Endothelial cell of umbilical vein (primary cell): ENCODE results near the gene ABCA2. TPM values are rescaled to one million over a fixed set of nuclear protein-coding genes. Genes with fewer than 3 reads are reported as not detected.

ENCODE experiments used
- BruUV-seq: library from RNA; stranded (reverse); fragments of 400-500 nt; replicated peaks from 2 replicates; lab custom pipeline; 2021; lab: Mats Ljungman, UMichigan
- CTCF ChIA-PET: fragments of 300-600, 350-600 bp; sonication (Branson Sonifier 250); formaldehyde crosslinking; loops from one replicate; lab custom pipeline; 2021; ENCODE audit warnings: antibody characterized with exemption, inconsistent platforms; lab: Charles Lee
- POLR2A ChIA-PET: fragments of 300-600, 350-600 bp; sonication (Branson Sonifier 250); formaldehyde crosslinking; loops from one replicate; lab custom pipeline; 2021; ENCODE audit warnings: antibody characterized with exemption, inconsistent platforms; lab: Charles Lee
- DNase-seq: peaks from one replicate; pipeline ENCODE4 v3.0.0-alpha.2; 2011; ENCODE audit warnings: low read depth, low spot score
- FAIRE-seq: peaks from 2 replicates; lab custom pipeline; 2011; peaks lifted over from hg19 to GRCh38; lab: Jason Lieb, UNC
- H2AFZ ChIP-seq: 2 replicates; pipeline ENCODE4 v1.6.0; 2012; ENCODE audit warnings: low read depth, low read length, control low read depth, inconsistent platforms
- H3K27ac ChIP-seq: 2 replicates; pipeline ENCODE4 v1.5.1; 2011; ENCODE audit warnings: low read depth, mild to moderate bottlenecking, control low read depth, low read length, moderate library complexity; ENCODE audit not compliant: insufficient read depth
- H3K27me3 ChIP-seq, 2 experiments: 2 replicates each; pipeline versions ENCODE4 v1.6.0 to v1.6.1; 2011; ENCODE audit warnings: low read length in 2 of 2, mixed read lengths in 1 of 2; ENCODE audit not compliant: control insufficient read depth in 2 of 2, insufficient read depth in 2 of 2
- H3K36me3 ChIP-seq, 2 experiments: 2 replicates in 1 of 2; 3 replicates in 1 of 2; pipeline ENCODE4 v1.5.1; 2011; ENCODE audit warnings: low read length in 2 of 2, mild to moderate bottlenecking in 1 of 2, moderate library complexity in 1 of 2; ENCODE audit not compliant: control insufficient read depth in 2 of 2, insufficient read depth in 2 of 2; ENCODE audit errors: extremely low read depth in 1 of 2
- H3K4me1 ChIP-seq: 3 replicates; pipeline ENCODE4 v1.5.1; 2011; ENCODE audit warnings: mild to moderate bottlenecking, low read length; ENCODE audit not compliant: control insufficient read depth, insufficient read depth; ENCODE audit errors: extremely low read depth
- H3K4me2 ChIP-seq: 2 replicates; pipeline ENCODE4 v1.6.1; 2011; ENCODE audit warnings: low read length, control low read depth, mixed read lengths; ENCODE audit not compliant: insufficient read depth
- H3K4me3 ChIP-seq, 3 experiments: fragments of 200-600 bp in 1 of 3; sonication (generic), shearing (Covaris generic) in 1 of 3; replicated peaks in 1 of 3; 2 replicates each; pipeline ENCODE4 v1.5.1; 2011 to 2016; ENCODE audit warnings: control low read depth in 3 of 3, low read length in 3 of 3, mild to moderate bottlenecking in 2 of 3, inconsistent platforms in 1 of 3, low read depth in 1 of 3, moderate library complexity in 1 of 3; ENCODE audit not compliant: insufficient read depth in 1 of 3
- H3K79me2 ChIP-seq: 2 replicates; pipeline ENCODE4 v1.6.0; 2012; ENCODE audit warnings: low read length, inconsistent platforms; ENCODE audit not compliant: control insufficient read depth, insufficient read depth
- H3K9ac ChIP-seq: replicated peaks from 2 replicates; pipeline ENCODE3; 2011; ENCODE audit warnings: low read length, control low read depth; ENCODE audit not compliant: insufficient read depth; ENCODE audit errors: extremely low read depth
- H3K9me1 ChIP-seq: replicated peaks from 3 replicates; pipeline ENCODE4 v1.6.0; 2011; ENCODE audit warnings: mild to moderate bottlenecking, low read length; ENCODE audit not compliant: control insufficient read depth, insufficient read depth; ENCODE audit errors: extremely low read depth
- H3K9me3 ChIP-seq: replicated peaks from 2 replicates; pipeline ENCODE4 v1.5.1; 2012; ENCODE audit warnings: low read length, inconsistent platforms; ENCODE audit not compliant: control insufficient read depth, insufficient read depth
- H4K20me1 ChIP-seq: replicated peaks from 2 replicates; pipeline ENCODE3; 2011; ENCODE audit warnings: mild to moderate bottlenecking, low read length; ENCODE audit not compliant: control insufficient read depth, insufficient read depth; ENCODE audit errors: extremely low read depth
- EZH2 ChIP-seq: IDR thresholded peaks from 2 replicates; pipeline ENCODE4 v1.6.1; 2012; ENCODE audit warnings: borderline replicate concordance, low read depth, mild to moderate bottlenecking, moderate library complexity, low read length, inconsistent platforms; ENCODE audit not compliant: severe bottlenecking
- FOS ChIP-seq: IDR thresholded peaks from 2 replicates; pipeline ENCODE4 v1.6.1; 2011; ENCODE audit warnings: mild to moderate bottlenecking, low read length, moderate library complexity, borderline replicate concordance; ENCODE audit not compliant: insufficient read depth
- GATA2 ChIP-seq: IDR thresholded peaks from 2 replicates; pipeline ENCODE4 v1.7.0; 2011; ENCODE audit warnings: low read depth, mild to moderate bottlenecking, moderate library complexity, mixed read lengths, low read length; ENCODE audit not compliant: insufficient read length, insufficient read depth
- JUN ChIP-seq: IDR thresholded peaks from 2 replicates; pipeline ENCODE4 v1.6.1; 2011; ENCODE audit warnings: borderline replicate concordance, low read depth; ENCODE audit not compliant: insufficient read length, insufficient read depth
- MYC ChIP-seq: IDR thresholded peaks from one replicate; pipeline ENCODE4 v1.6.1; 2011; ENCODE audit warnings: mild to moderate bottlenecking, low read depth, low read length
- POLR2A ChIP-seq: IDR thresholded peaks from 2 replicates; pipeline ENCODE4 v1.6.1; 2012; ENCODE audit warnings: low read depth, mild to moderate bottlenecking, control low read depth, low read length
- POLR2AphosphoS5 ChIP-seq: IDR thresholded peaks from 2 replicates; pipeline ENCODE4 v1.6.1; 2012; ENCODE audit warnings: low read depth, mild to moderate bottlenecking, control low read depth, low read length, moderate library complexity; ENCODE audit not compliant: insufficient read depth
- dilution Hi-C: fragments of 300-500 bp; cut with MboI; formaldehyde crosslinking; loops from one replicate; pipeline ENCODE4 v1.15.0; 2019; ENCODE audit warnings: low sequenced_read_pairs; ENCODE audit not compliant: extremely low pct_ligation_motif_present
- intact Hi-C: fragments of 100-400 bp; cut with micrococcal nuclease; formaldehyde crosslinking; loops from one replicate; pipeline ENCODE4 v1.10.0; 2022
- polyA plus RNA-seq, 4 experiments: library from polyadenylated mRNA; depleted of rRNA in 3 of 4; stranded (reverse) in 3 of 4; unstranded in 1 of 4; fragments of >200 nt; gene quantifications; 2 replicates each; pipeline versions ENCODE4 v1.2.1 to v1.2.3, GENCODE V29; 2011 to 2012; ENCODE audit warnings: missing spikeins in 1 of 4
- total RNA-seq: library from RNA; stranded (reverse); gene quantifications from 2 replicates; pipeline ENCODE4 v1.2.3, GENCODE V29; 2021
- TF ChIP-seq, protein P1 (sequence below), 2 donors: IDR thresholded peaks; 1 replicate in 1 of 2; 2 replicates in 1 of 2; pipeline ENCODE4 v1.5.1; 2011; ENCODE audit warnings: low read length in 2 of 2, mild to moderate bottlenecking in 2 of 2, moderate library complexity in 2 of 2, control low read depth in 1 of 2, inconsistent platforms in 1 of 2, low read depth in 1 of 2; ENCODE audit not compliant: insufficient read depth in 1 of 2; ENCODE audit errors: extremely low read depth in 1 of 2
- TF ChIP-seq, protein P2 (sequence below): IDR thresholded peaks from 2 replicates; pipeline ENCODE4 v1.6.1; 2011; ENCODE audit not compliant: insufficient read depth, insufficient read length

Gene ABCA2
- total and polyA plus RNA-seq, 2 donors (not counting 3 experiments of a cell fraction or from before 2014, with no cell fraction given), result 20.0 to 29.1 TPM

DNA sequence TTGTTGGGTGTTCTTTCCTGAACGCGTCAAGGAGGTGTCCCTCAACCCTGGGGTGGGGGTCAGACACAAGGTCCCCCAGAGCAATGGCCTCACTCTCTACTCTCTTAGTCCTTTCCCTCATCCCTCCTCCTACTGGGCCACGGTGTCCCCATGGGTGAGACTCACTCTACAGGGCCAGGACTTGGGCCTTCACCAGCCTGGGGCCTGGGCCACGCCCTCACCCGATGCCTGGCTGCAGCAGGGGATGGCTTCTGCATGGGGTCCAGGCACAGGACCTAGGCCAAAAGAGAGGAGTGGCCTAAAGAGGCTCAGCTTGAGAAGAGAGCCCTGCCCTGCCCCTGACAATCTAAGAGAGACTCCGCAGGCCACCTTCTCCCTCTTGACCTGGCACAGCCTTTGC, 70.1 kb downstream of the ABCA2 start:
- POLR2A ChIA-PET, result no interaction called here
- H3K27me3 ChIP-seq, result no peaks in the 10 kb centered on the region
- no peak overlapping the region for H3K4me2 ChIP-seq
- dilution Hi-C loops (no loop called here), intact Hi-C loops (no loop called here)
- no peak overlapping the region for H3K27ac ChIP-seq
- no peaks in the 10 kb centered on the region for H3K36me3 ChIP-seq
- H3K4me1 ChIP-seq, result no peaks in the 10 kb centered on the region
- FAIRE-seq (no peak), DNase-seq (no peak)
- no peak overlapping the region for H2AFZ ChIP-seq
- no peak for TF ChIP-seq MYC
- no peak for TF ChIP-seq POLR2A
- TF ChIP-seq, protein P1, sequence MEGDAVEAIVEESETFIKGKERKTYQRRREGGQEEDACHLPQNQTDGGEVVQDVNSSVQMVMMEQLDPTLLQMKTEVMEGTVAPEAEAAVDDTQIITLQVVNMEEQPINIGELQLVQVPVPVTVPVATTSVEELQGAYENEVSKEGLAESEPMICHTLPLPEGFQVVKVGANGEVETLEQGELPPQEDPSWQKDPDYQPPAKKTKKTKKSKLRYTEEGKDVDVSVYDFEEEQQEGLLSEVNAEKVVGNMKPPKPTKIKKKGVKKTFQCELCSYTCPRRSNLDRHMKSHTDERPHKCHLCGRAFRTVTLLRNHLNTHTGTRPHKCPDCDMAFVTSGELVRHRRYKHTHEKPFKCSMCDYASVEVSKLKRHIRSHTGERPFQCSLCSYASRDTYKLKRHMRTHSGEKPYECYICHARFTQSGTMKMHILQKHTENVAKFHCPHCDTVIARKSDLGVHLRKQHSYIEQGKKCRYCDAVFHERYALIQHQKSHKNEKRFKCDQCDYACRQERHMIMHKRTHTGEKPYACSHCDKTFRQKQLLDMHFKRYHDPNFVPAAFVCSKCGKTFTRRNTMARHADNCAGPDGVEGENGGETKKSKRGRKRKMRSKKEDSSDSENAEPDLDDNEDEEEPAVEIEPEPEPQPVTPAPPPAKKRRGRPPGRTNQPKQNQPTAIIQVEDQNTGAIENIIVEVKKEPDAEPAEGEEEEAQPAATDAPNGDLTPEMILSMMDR (IDR thresholded peaks at IDR 0.05; ENCODE audit: extremely low read depth in 1 of 2, insufficient read depth in 1 of 2, low read depth in 1 of 2, low read length in 2 of 2), result no peak
- TF ChIP-seq POLR2AphosphoS5, result no peak
- TF ChIP-seq EZH2, result no peak
- no peak for TF ChIP-seq FOS
- TF ChIP-seq, protein P2, sequence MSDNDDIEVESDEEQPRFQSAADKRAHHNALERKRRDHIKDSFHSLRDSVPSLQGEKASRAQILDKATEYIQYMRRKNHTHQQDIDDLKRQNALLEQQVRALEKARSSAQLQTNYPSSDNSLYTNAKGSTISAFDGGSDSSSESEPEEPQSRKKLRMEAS, result no peak
- no peak for TF ChIP-seq JUN
- no peak for TF ChIP-seq GATA2
- CTCF ChIA-PET, result no interaction called here
- BruUV-seq, result no TSS peak
- no peak overlapping the region for H3K9ac ChIP-seq
- H3K79me2 ChIP-seq, result no peaks in the 10 kb centered on the region
- H3K4me3 ChIP-seq, result no peak overlapping the region
- no peaks in the 10 kb centered on the region for H4K20me1 ChIP-seq
- H3K9me1 ChIP-seq, result no peaks in the 10 kb centered on the region
- no peaks in the 10 kb centered on the region for H3K9me3 ChIP-seq
